ENCODE results near the gene CLK3. TPM values are rescaled to one million over a fixed set of nuclear protein-coding genes. Genes with fewer than 3 reads are reported as not detected.
"Not testable (repeated sequence)": the region's sequence is repeated elsewhere in the genome, so short reads cannot be mapped to it uniquely, and the experiment has no call there.

The CLK3 gene
- total RNA-seq, 4 donors from 2014 or later, result 96.7 to 230 (median 117) TPM

DNA sequence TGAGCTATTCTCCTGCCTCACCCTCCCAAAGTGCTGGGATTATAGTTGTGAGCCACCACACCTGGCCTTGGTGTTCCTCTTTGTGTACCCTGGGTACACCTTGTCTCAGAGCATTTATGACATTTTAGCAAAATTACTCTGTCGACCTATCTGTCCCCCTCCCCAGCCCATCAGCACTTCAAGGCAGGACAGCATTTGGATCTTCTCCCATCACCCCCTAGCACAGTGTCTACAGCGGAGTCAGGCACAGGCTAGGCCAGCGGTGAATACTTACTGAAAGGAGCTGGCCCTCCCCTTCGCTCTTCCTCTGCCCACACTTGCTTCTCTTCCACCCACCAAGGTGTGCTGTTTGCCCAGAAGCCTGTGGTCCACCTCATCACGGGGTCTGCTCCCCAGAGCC is 20.4 kb upstream of the CLK3 start:
- DNase-seq (ENCODE audit: low spot score in 2 of 2), result no peak
- no peak for TF ChIP-seq CTCF (IDR thresholded peaks at IDR 0.05)
- TF ChIP-seq POLR2A (IDR thresholded peaks at IDR 0.05), result no peak
- WGBS, 2 donors, result 91 to 95% methylated on average over 4 to 5 of the region's 5 CpGs
- H3K4me3 ChIP-seq (ENCODE audit: low read depth, poor library complexity, severe bottlenecking), result no peak overlapping the region
- intact Hi-C loops (cut with DNase I; ENCODE audit: low total_unique reads), result no loop called here

DNA sequence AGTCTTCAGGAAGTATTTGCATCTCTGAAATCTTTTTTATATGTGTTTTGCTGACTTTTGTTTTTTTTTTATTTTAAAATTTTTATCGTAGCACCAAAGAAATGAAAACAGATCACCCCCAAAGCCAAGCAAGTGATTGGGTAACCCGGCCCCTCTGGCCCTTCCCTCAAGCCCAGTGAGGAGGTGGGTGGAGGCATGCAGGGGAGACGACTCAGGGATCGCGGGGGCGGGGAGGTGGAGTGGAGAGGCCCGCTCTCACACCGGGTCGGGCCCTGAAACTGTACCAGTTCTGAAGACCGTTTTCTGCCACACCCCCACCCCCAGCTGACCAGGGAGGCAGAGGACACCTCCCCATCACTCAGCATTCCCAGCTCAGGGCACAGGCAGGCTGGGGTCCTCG is 18.9 kb upstream of the CLK3 start:
- intact Hi-C loops (cut with DNase I; ENCODE audit: low total_unique reads); H3K4me3 ChIP-seq (ENCODE audit: low read depth, poor library complexity, severe bottlenecking); DNase-seq (ENCODE audit: low spot score in 2 of 2): not testable (repeated sequence)
- WGBS, 2 donors, result 78 to 84% methylated on average over 10 to 11 of the region's 11 CpGs

GRCh38 chr15:74597146-74597705 is 18.4 kb upstream of the CLK3 start:
- WGBS, 2 donors, result 94 to 95% methylated on average over 14 of the region's 16 CpGs
- intact Hi-C loops (cut with DNase I; ENCODE audit: low total_unique reads); H3K4me3 ChIP-seq (ENCODE audit: low read depth, poor library complexity, severe bottlenecking); DNase-seq (ENCODE audit: low spot score in 2 of 2): not testable (repeated sequence)

- intact Hi-C loops (cut with DNase I; ENCODE audit: low total_unique reads), result no loop called here
- H3K4me3 ChIP-seq (ENCODE audit: low read depth, poor library complexity, severe bottlenecking), result peak overlapping the region; percentile 31
- DNase-seq (ENCODE audit: low spot score in 2 of 2), result peak; percentile 94 to 99
- 1 to 12% methylated on average over 24 to 26 of the region's 26 CpGs for WGBS, 2 donors
- TF ChIP-seq CTCF (IDR thresholded peaks at IDR 0.05), result no peak
- no peak for TF ChIP-seq POLR2A (IDR thresholded peaks at IDR 0.05)
Measured at GRCh38 chr15:74598126-74598842, 17.4 kb upstream of the CLK3 start.

- no peak for TF ChIP-seq POLR2A (IDR thresholded peaks at IDR 0.05)
- no peak for TF ChIP-seq CTCF (IDR thresholded peaks at IDR 0.05)
- intact Hi-C loops (cut with DNase I; ENCODE audit: low total_unique reads), result no loop called here
- DNase-seq (ENCODE audit: low spot score in 2 of 2), result no peak
- no peak overlapping the region for H3K4me3 ChIP-seq (ENCODE audit: low read depth, poor library complexity, severe bottlenecking)
- WGBS, 2 donors, result 78 to 84% methylated on average over 15 of the region's 15 CpGs
Measured at GRCh38 chr15:74599156-74599555, 16.5 kb upstream of the CLK3 start.

- 92% methylated on average over 12 to 13 of the region's 13 CpGs for WGBS, 2 donors
- intact Hi-C loops (cut with DNase I; ENCODE audit: low total_unique reads), result no loop called here
Measured at GRCh38 chr15:74603026-74603788, 12.4 kb upstream of the CLK3 start.

More at GRCh38 chr15:74603026-74603788, 12.4 kb upstream of the CLK3 start:
- no peak overlapping the region for H3K4me3 ChIP-seq (ENCODE audit: low read depth, poor library complexity, severe bottlenecking)
- no peak for DNase-seq (ENCODE audit: low spot score in 2 of 2)
- TF ChIP-seq POLR2A (IDR thresholded peaks at IDR 0.05), result no peak
- TF ChIP-seq CTCF (IDR thresholded peaks at IDR 0.05), result no peak
